ENCODE results near the gene HUS1.
"Not testable (repeated sequence)": the region's sequence is repeated elsewhere in the genome, so short reads cannot be mapped to it uniquely, and the experiment has no call there.

Gene HUS1

GRCh38 chr7:47944536-47945260, 34.7 kb downstream of the HUS1 start:
- DNase-seq (ENCODE audit: low read depth in 2 of 2) = no peak

GRCh38 chr7:47943676-47944474, 35.5 kb downstream of the HUS1 start:
- no peak for DNase-seq (ENCODE audit: low read depth in 2 of 2)

GRCh38 chr7:47942651-47943050, 36.8 kb downstream of the HUS1 start:
- not testable (repeated sequence) for DNase-seq (ENCODE audit: low read depth in 2 of 2)

GRCh38 chr7:47942132-47942531, 37.3 kb downstream of the HUS1 start:
- DNase-seq (ENCODE audit: low read depth in 2 of 2) = no peak

- DNase-seq (ENCODE audit: low read depth in 2 of 2) = no peak
Observed at GRCh38 chr7:47941136-47941844, 38.1 kb downstream of the HUS1 start.

- DNase-seq (ENCODE audit: low read depth in 2 of 2) = no peak
Observed at GRCh38 chr7:47940088-47941013, 39.1 kb downstream of the HUS1 start.

- DNase-seq (ENCODE audit: low read depth in 2 of 2) = no peak
Observed at GRCh38 chr7:47939425-47940036, 39.9 kb downstream of the HUS1 start.

GRCh38 chr7:47938574-47939165, 40.7 kb downstream of the HUS1 start:
- no peak for DNase-seq (ENCODE audit: low read depth in 2 of 2)

GRCh38 chr7:47937711-47938573, 41.5 kb downstream of the HUS1 start:
- DNase-seq (ENCODE audit: low read depth in 2 of 2) = no peak

GRCh38 chr7:47937065-47937687, 42.2 kb downstream of the HUS1 start:
- DNase-seq (ENCODE audit: low read depth in 2 of 2) = no peak

- DNase-seq (ENCODE audit: low read depth in 2 of 2) = no peak
Observed at GRCh38 chr7:47936323-47936722, 43.1 kb downstream of the HUS1 start.

- DNase-seq (ENCODE audit: low read depth in 2 of 2) = no peak
Observed at GRCh38 chr7:47935336-47935735, 44.1 kb downstream of the HUS1 start.

GRCh38 chr7:47934831-47935230, 44.6 kb downstream of the HUS1 start:
- DNase-seq (ENCODE audit: low read depth in 2 of 2) = no peak

GRCh38 chr7:47933215-47933614, 46.2 kb downstream of the HUS1 start:
- DNase-seq (ENCODE audit: low read depth in 2 of 2) = no peak

- no peak for DNase-seq (ENCODE audit: low read depth in 2 of 2)
Observed at GRCh38 chr7:47932466-47933037, 46.9 kb downstream of the HUS1 start.

- no peak for DNase-seq (ENCODE audit: low read depth in 2 of 2)
Observed at GRCh38 chr7:47932016-47932415, 47.4 kb downstream of the HUS1 start.

- no peak for DNase-seq (ENCODE audit: low read depth in 2 of 2)
Observed at GRCh38 chr7:47931005-47932004, 48.1 kb downstream of the HUS1 start.

- no peak for DNase-seq (ENCODE audit: low read depth in 2 of 2)
Observed at GRCh38 chr7:47924266-47924665, 55.1 kb downstream of the HUS1 start.
